Caco-2 (cell line): ENCODE data around the gene BABAM2. TPM values are rescaled to one million over a fixed set of nuclear protein-coding genes. Genes with fewer than 3 reads are reported as not detected.

ENCODE experiments used
- BruUV-seq: library from RNA; stranded (reverse); fragments of 400-500 nt; replicated peaks from 2 replicates; lab custom pipeline; 2021; lab: Mats Ljungman, UMichigan
- CTCF ChIA-PET: fragments of 300-600 bp; sonication (Branson Sonifier 250); formaldehyde crosslinking; loops from one replicate; lab custom pipeline; 2022; ENCODE audit warnings: antibody characterized with exemption; lab: Charles Lee
- POLR2A ChIA-PET: fragments of 300-600 bp; sonication (Branson Sonifier 250); formaldehyde crosslinking; loops from one replicate; lab custom pipeline; 2022; ENCODE audit warnings: antibody characterized with exemption; lab: Charles Lee
- DNase-seq, 2 experiments: peaks; one replicate each; pipeline versions ENCODE4 v3.0.0 to v3.0.0-alpha.2; 2020 to 2022
- H3K27me3 ChIP-seq: replicated peaks from 2 replicates; pipeline ENCODE4 v1.6.0; 2011; ENCODE audit warnings: low read length; ENCODE audit not compliant: control insufficient read depth, insufficient read depth
- H3K36me3 ChIP-seq: 2 replicates; pipeline ENCODE4 v1.5.1; 2011; ENCODE audit warnings: low read length; ENCODE audit not compliant: control insufficient read depth, insufficient read depth
- H3K4me1 ChIP-seq: fragments of 250-450 bp; sonication (Bioruptor Pico); 2 replicates; pipeline ENCODE4 v1.5.1; 2020; ENCODE audit warnings: mild to moderate bottlenecking
- H3K4me3 ChIP-seq: 2 replicates; pipeline ENCODE4 v1.5.1; 2011; ENCODE audit warnings: low read depth, mild to moderate bottlenecking, control low read depth, low read length
- H3K9me3 ChIP-seq: fragments of 250-450 bp; sonication (Bioruptor Pico); 2 replicates; pipeline ENCODE4 v1.5.1; 2020; ENCODE audit warnings: mild to moderate bottlenecking, moderate library complexity
- H3K27ac Mint-ChIP-seq: one replicate; pipeline ENCODE4 v1.8.0; 2022; ENCODE audit warnings: mixed read lengths; ENCODE audit not compliant: unreplicated experiment
- H3K27me3 Mint-ChIP-seq: one replicate; pipeline ENCODE4 v1.8.0; 2022; ENCODE audit warnings: mixed read lengths; ENCODE audit not compliant: insufficient read depth, unreplicated experiment
- H3K36me3 Mint-ChIP-seq: one replicate; pipeline ENCODE4 v1.8.0; 2022; ENCODE audit warnings: mild to moderate bottlenecking, mixed read lengths; ENCODE audit not compliant: insufficient read depth, unreplicated experiment
- H3K4me1 Mint-ChIP-seq: one replicate; pipeline ENCODE4 v1.8.0; 2022; ENCODE audit warnings: low read depth, mixed read lengths; ENCODE audit not compliant: unreplicated experiment
- H3K4me3 Mint-ChIP-seq: one replicate; pipeline ENCODE4 v1.8.0; 2022; ENCODE audit warnings: mild to moderate bottlenecking, moderate library complexity, mixed read lengths; ENCODE audit not compliant: unreplicated experiment
- H3K9me3 Mint-ChIP-seq: one replicate; pipeline ENCODE4 v1.8.0; 2022; ENCODE audit warnings: mixed read lengths; ENCODE audit not compliant: unreplicated experiment
- intact Hi-C: fragments of 100-400 bp; cut with micrococcal nuclease; formaldehyde crosslinking; loops from one replicate; pipeline ENCODE4 v1.10.0; 2022; ENCODE audit not compliant: unreplicated experiment
- total RNA-seq: library from RNA; stranded (reverse); gene quantifications from 2 replicates; pipeline ENCODE4 v1.2.3, GENCODE V29; 2022
- TF ChIP-seq, protein P1 (sequence below), 2 experiments: fragments of 200-600 bp in 1 of 2; IDR thresholded peaks; 1 replicate in 1 of 2; 2 replicates in 1 of 2; pipeline versions ENCODE4 v1.5.1 to v1.8.0; 2011 to 2022; ENCODE audit warnings: antibody characterized with exemption in 1 of 2, control low read depth in 1 of 2, inconsistent platforms in 1 of 2, low read depth in 1 of 2, low read length in 1 of 2, mild to moderate bottlenecking in 1 of 2, moderate library complexity in 1 of 2; ENCODE audit not compliant: insufficient read depth in 1 of 2, severe bottlenecking in 1 of 2, unreplicated experiment in 1 of 2

The BABAM2 gene
- total RNA-seq, 1 experiment from 2014 or later, result 57.3 TPM

DNA sequence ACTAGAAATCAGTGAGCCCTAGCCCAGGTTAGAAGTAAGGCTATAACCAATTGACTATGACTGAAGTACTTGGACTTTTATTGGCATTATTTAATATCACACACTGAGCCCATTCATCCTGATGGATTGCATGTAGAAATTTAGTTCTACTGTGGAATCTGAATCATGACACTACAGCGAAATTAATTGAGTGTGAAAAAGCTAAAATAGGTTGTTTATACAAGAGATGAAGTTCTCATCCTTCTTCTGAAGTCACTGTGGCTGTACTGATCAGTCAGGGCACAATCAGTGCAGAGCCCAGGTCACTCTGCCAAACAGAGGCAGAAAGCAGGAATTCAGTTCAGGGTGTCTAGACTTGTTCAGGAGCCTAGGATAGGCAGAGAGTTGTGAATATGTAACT is 158.9 kb downstream of the BABAM2 start:
- no TSS peak for BruUV-seq
- Mint-ChIP-seq H3K4me1 (no peaks in the 10 kb centered on the region), H3K27ac (no peak overlapping the region), H3K27me3 (no peaks in the 10 kb centered on the region), H3K4me3 (no peak overlapping the region), H3K9me3 (no peaks in the 10 kb centered on the region), H3K36me3 (no peaks in the 10 kb centered on the region)
- no peak for DNase-seq
- Histone ChIP-seq H3K27me3 (no peaks in the 10 kb centered on the region; the same call in 1 of the 2 replicates), H3K36me3 (no peaks in the 10 kb centered on the region), H3K4me3 (no peak overlapping the region), H3K9me3 (no peaks in the 10 kb centered on the region), H3K4me1 (no peaks in the 10 kb centered on the region)
- TF ChIP-seq, protein P1, sequence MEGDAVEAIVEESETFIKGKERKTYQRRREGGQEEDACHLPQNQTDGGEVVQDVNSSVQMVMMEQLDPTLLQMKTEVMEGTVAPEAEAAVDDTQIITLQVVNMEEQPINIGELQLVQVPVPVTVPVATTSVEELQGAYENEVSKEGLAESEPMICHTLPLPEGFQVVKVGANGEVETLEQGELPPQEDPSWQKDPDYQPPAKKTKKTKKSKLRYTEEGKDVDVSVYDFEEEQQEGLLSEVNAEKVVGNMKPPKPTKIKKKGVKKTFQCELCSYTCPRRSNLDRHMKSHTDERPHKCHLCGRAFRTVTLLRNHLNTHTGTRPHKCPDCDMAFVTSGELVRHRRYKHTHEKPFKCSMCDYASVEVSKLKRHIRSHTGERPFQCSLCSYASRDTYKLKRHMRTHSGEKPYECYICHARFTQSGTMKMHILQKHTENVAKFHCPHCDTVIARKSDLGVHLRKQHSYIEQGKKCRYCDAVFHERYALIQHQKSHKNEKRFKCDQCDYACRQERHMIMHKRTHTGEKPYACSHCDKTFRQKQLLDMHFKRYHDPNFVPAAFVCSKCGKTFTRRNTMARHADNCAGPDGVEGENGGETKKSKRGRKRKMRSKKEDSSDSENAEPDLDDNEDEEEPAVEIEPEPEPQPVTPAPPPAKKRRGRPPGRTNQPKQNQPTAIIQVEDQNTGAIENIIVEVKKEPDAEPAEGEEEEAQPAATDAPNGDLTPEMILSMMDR (IDR thresholded peaks at IDR 0.05; ENCODE audit: insufficient read depth in 1 of 2, low read depth in 1 of 2, low read length in 1 of 2, severe bottlenecking in 1 of 2, unreplicated experiment in 1 of 2), result no peak
- intact Hi-C loops, result no loop called here
- ChIA-PET CTCF (interaction anchor here (1.0 kb wide), 1 partner anchor 88 kb away, joined by 3 read pairs; no protein-coding TSS in a partner anchor), POLR2A (no interaction called here)

DNA sequence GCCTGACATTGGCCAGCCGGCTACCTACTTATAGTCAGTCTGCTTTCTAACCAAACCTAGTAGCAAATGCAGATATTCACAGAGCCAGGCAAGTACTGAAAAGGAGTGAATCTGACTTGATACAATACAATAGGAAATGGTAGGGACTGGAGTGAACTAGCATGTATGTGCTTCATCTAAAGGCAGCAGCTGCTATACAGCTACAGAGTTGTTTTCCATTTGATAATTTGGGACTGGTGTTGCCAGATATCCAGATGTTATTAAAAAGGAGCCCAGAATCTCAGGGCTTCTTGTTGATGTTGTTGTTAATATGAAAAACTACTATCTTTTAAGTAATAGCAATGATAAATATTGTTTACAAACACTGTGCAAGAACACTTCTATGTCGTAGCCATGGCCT is 159.4 kb downstream of the BABAM2 start:
- no TSS peak for BruUV-seq

DNA sequence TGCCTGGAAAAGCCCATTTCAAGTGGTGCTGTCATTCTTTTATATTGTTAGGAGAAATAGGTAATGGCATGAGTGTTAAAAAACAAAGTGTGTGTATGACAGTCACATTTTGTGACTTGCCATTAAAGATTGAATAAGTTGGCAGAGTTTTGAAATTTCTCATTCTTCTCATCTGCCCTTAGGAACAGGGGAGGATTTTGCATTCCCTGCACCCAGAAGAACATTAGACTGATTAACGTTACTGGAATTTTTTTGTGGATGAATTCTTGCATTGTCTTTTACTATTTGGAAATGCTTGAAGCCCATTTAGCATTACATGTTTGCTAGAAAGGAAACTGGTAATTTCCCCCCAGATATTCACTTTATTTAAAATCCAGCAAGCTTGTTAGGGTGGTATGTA is 162.2 kb downstream of the BABAM2 start:
- no peaks in the 10 kb centered on the region for H3K9me3 Mint-ChIP-seq
- DNase-seq, result no peak
- H3K4me1 ChIP-seq, result no peaks in the 10 kb centered on the region
- no peaks in the 10 kb centered on the region for H3K36me3 Mint-ChIP-seq
- ChIA-PET POLR2A (no interaction called here), CTCF (no interaction called here)
- intact Hi-C loops, result no loop called here
- no peak overlapping the region for H3K4me3 ChIP-seq
- BruUV-seq, result no TSS peak
- H3K4me1 Mint-ChIP-seq, result no peaks in the 10 kb centered on the region
- H3K9me3 ChIP-seq, result no peaks in the 10 kb centered on the region
- H3K27me3 Mint-ChIP-seq, result no peaks in the 10 kb centered on the region
- no peaks in the 10 kb centered on the region; the same call in 1 of the 2 replicates for H3K27me3 ChIP-seq
- no peaks in the 10 kb centered on the region for H3K36me3 ChIP-seq
- no peak overlapping the region for H3K27ac Mint-ChIP-seq
- TF ChIP-seq, protein P1 (IDR thresholded peaks at IDR 0.05; ENCODE audit: insufficient read depth in 1 of 2, low read depth in 1 of 2, low read length in 1 of 2, severe bottlenecking in 1 of 2, unreplicated experiment in 1 of 2), result no peak
- H3K4me3 Mint-ChIP-seq, result no peak overlapping the region

More for the DNA sequence above, 159.4 kb downstream of the BABAM2 start:
- H3K9me3 ChIP-seq, result no peaks in the 10 kb centered on the region
- intact Hi-C loops, result no loop called here
- Mint-ChIP-seq H3K9me3 (no peaks in the 10 kb centered on the region), H3K36me3 (no peaks in the 10 kb centered on the region), H3K27ac (no peak overlapping the region), H3K4me3 (no peak overlapping the region), H3K27me3 (no peaks in the 10 kb centered on the region), H3K4me1 (no peaks in the 10 kb centered on the region)
- no peaks in the 10 kb centered on the region for H3K36me3 ChIP-seq
- ChIA-PET CTCF (interaction anchor here (1.0 kb wide), 1 partner anchor 88 kb away, joined by 3 read pairs; no protein-coding TSS in a partner anchor), POLR2A (no interaction called here)
- no peak overlapping the region for H3K4me3 ChIP-seq
- H3K4me1 ChIP-seq, result no peaks in the 10 kb centered on the region
- no peak for DNase-seq
- TF ChIP-seq, protein P1 (IDR thresholded peaks at IDR 0.05; ENCODE audit: insufficient read depth in 1 of 2, low read depth in 1 of 2, low read length in 1 of 2, severe bottlenecking in 1 of 2, unreplicated experiment in 1 of 2), result no peak
- H3K27me3 ChIP-seq, result no peaks in the 10 kb centered on the region; the same call in 1 of the 2 replicates
